ENCODE data around the gene ACTRT3.

ACTRT3 gene

GRCh38 chr3:169777822-169778221, 8.5 kb upstream of the ACTRT3 start:
- H2AFZ ChIP-seq (ENCODE audit: low read depth, low read length): no peak overlapping the region
- DNase-seq (no peak), ATAC-seq (ENCODE audit: insufficient read depth, low read depth) (no peak)
- peaks cover 27% of the 10 kb centered on the region for H3K4me1 ChIP-seq (ENCODE audit: insufficient read depth, low read length)
- H3K27me3 ChIP-seq (ENCODE audit: insufficient read depth, low read length, poor library complexity): no peaks in the 10 kb centered on the region
- H3K4me2 ChIP-seq (ENCODE audit: insufficient read depth, low read length): no peak overlapping the region
- no peak overlapping the region for H3K27ac ChIP-seq (ENCODE audit: low read length)
- no peak for TF ChIP-seq CTCF (IDR thresholded peaks at IDR 0.05; ENCODE audit: borderline replicate concordance, extremely low read depth, low read length, poor library complexity, severe bottlenecking)
- TF ChIP-seq EZH2 (IDR thresholded peaks at IDR 0.05; ENCODE audit: borderline replicate concordance, low read depth, low read length, severe bottlenecking): no peak
- H3K79me2 ChIP-seq (ENCODE audit: insufficient read depth, low read length): peaks cover 49% of the 10 kb centered on the region
- H4K20me1 ChIP-seq (ENCODE audit: insufficient read depth, low read length): peaks cover 3% of the 10 kb centered on the region; the same call in 1 of the 2 replicates
- H3K36me3 ChIP-seq (ENCODE audit: insufficient read depth, low read length): peaks cover 84% of the 10 kb centered on the region
- no peaks in the 10 kb centered on the region for H3K9me3 ChIP-seq (ENCODE audit: insufficient read depth, low read length, severe bottlenecking)
- no peak overlapping the region for H3K9ac ChIP-seq (ENCODE audit: low read depth, low read length)
- H3K4me3 ChIP-seq (ENCODE audit: low read depth in 1 of 2, low read length in 2 of 2): no peak overlapping the region

GRCh38 chr3:169774186-169774585, 4.8 kb upstream of the ACTRT3 start:
- Histone ChIP-seq H3K79me2 (ENCODE audit: insufficient read depth, low read length) (peaks cover 47% of the 10 kb centered on the region), H3K9ac (ENCODE audit: low read depth, low read length) (peak overlapping the region; percentile 87), H3K27me3 (ENCODE audit: insufficient read depth, low read length, poor library complexity) (no peaks in the 10 kb centered on the region), H3K4me3 (ENCODE audit: low read depth in 1 of 2, low read length in 2 of 2) (peak overlapping the region; percentile 79 to 80; a peak in 3 of 4 replicates), H3K9me3 (ENCODE audit: insufficient read depth, low read length, severe bottlenecking) (no peaks in the 10 kb centered on the region), H3K4me1 (ENCODE audit: insufficient read depth, low read length) (peaks cover 32% of the 10 kb centered on the region), H2AFZ (ENCODE audit: low read depth, low read length) (no peak overlapping the region), H3K4me2 (ENCODE audit: insufficient read depth, low read length) (peak overlapping the region; percentile 78), H3K27ac (ENCODE audit: low read length) (peak overlapping the region; percentile 92), H4K20me1 (ENCODE audit: insufficient read depth, low read length) (no peaks in the 10 kb centered on the region; the same call in 1 of the 2 replicates), H3K36me3 (ENCODE audit: insufficient read depth, low read length) (peaks cover 49% of the 10 kb centered on the region)
- ATAC-seq (ENCODE audit: insufficient read depth, low read depth) (no peak), DNase-seq (no peak)
- TF ChIP-seq CTCF (IDR thresholded peaks at IDR 0.05; ENCODE audit: borderline replicate concordance, extremely low read depth, low read length, poor library complexity, severe bottlenecking) (no peak), EZH2 (IDR thresholded peaks at IDR 0.05; ENCODE audit: borderline replicate concordance, low read depth, low read length, severe bottlenecking) (no peak)

GRCh38 chr3:169772897-169773816, 3.8 kb upstream of the ACTRT3 start, which contains the start of gene MYNN:
Gene MYNN, plus strand, starts transcription at chr3:169773396. Its CDS starts 900 bp downstream, at chr3:169774296.
- H2AFZ ChIP-seq (ENCODE audit: low read depth, low read length): peak within 1 kb of the TSS; percentile 87
- H3K9ac ChIP-seq (ENCODE audit: low read depth, low read length): peak within 1 kb of the TSS; percentile 87
- peaks cover 38% of the 10 kb centered on the region for H3K36me3 ChIP-seq (ENCODE audit: insufficient read depth, low read length)
- H3K4me2 ChIP-seq (ENCODE audit: insufficient read depth, low read length): peak within 1 kb of the TSS; percentile 78
- H3K9me3 ChIP-seq (ENCODE audit: insufficient read depth, low read length, severe bottlenecking): no peaks in the 10 kb centered on the region
- H3K4me3 ChIP-seq (ENCODE audit: low read depth in 1 of 2, low read length in 2 of 2): peak within 1 kb of the TSS; percentile 79 to 80
- H4K20me1 ChIP-seq (ENCODE audit: insufficient read depth, low read length): no peaks in the 10 kb centered on the region; the same call in 1 of the 2 replicates
- H3K79me2 ChIP-seq (ENCODE audit: insufficient read depth, low read length): peaks cover 46% of the 10 kb centered on the region
- no peaks in the 10 kb centered on the region for H3K27me3 ChIP-seq (ENCODE audit: insufficient read depth, low read length, poor library complexity)
- ATAC-seq (ENCODE audit: insufficient read depth, low read depth) (peak; percentile 85), DNase-seq (peak; percentile 91)
- TF ChIP-seq EZH2 (IDR thresholded peaks at IDR 0.05; ENCODE audit: borderline replicate concordance, low read depth, low read length, severe bottlenecking): no peak
- peak; percentile 39 for TF ChIP-seq CTCF (IDR thresholded peaks at IDR 0.05; ENCODE audit: borderline replicate concordance, extremely low read depth, low read length, poor library complexity, severe bottlenecking)
- H3K4me1 ChIP-seq (ENCODE audit: insufficient read depth, low read length): peaks cover 32% of the 10 kb centered on the region
- H3K27ac ChIP-seq (ENCODE audit: low read length): peak within 1 kb of the TSS; percentile 92

Measured in DND-41 (cell line).